OCI-LY3 (cell line): Measurements from ENCODE around the gene MYG1.

Experiments
- CTCF ChIP-seq: fragments of 200-600, 300-600 bp; sonication (generic); IDR thresholded peaks from 2 replicates; pipeline ENCODE4 v1.5.1; 2014; ENCODE audit warnings: antibody characterized with exemption, low read length, low read depth
- EZH2phosphoT487 ChIP-seq: fragments of 200-600 bp; shearing (Covaris generic); IDR thresholded peaks from 2 replicates; pipeline ENCODE4 v1.6.1; 2018; ENCODE audit warnings: antibody characterized with exemption, mixed run types, low read depth

- TF ChIP-seq CTCF (no peak), EZH2phosphoT487 (no peak)
Measured at GRCh38 chr12:53347905-53348304, 48.4 kb downstream of the MYG1 start.
